A673 (cell line): ENCODE results near the gene ARAP3. TPM values are rescaled to one million over a fixed set of nuclear protein-coding genes. Genes with fewer than 3 reads are reported as not detected.

Experiments used
- BruUV-seq: library from RNA; stranded (reverse); fragments of 400-500 nt; replicated peaks from 2 replicates; lab custom pipeline; 2021; lab: Mats Ljungman, UMichigan
- CTCF ChIA-PET: fragments of 300-600 bp; sonication (Branson Sonifier 250); formaldehyde crosslinking; loops from one replicate; lab custom pipeline; 2022; ENCODE audit warnings: antibody characterized with exemption; lab: Charles Lee
- POLR2A ChIA-PET: fragments of 300-600 bp; sonication (Branson Sonifier 250); formaldehyde crosslinking; loops from one replicate; lab custom pipeline; 2022; ENCODE audit warnings: antibody characterized with exemption; ENCODE audit not compliant: low non-redundant PET; lab: Charles Lee
- DNase-seq: peaks from one replicate; pipeline ENCODE4 v3.0.0-alpha.2; 2015; ENCODE audit warnings: low spot score
- H3K27ac ChIP-seq: fragments of 200-600 bp; sonication (generic); 2 replicates; pipeline ENCODE4 v1.5.1; 2016; ENCODE audit warnings: mixed run types, low read depth, mild to moderate bottlenecking, mixed read lengths, antibody characterized with exemption, low read length; ENCODE audit not compliant: poor library complexity, severe bottlenecking
- H3K27me3 ChIP-seq: fragments of 200-600 bp; sonication (generic); replicated peaks from 2 replicates; pipeline ENCODE4 v1.6.1; 2017; ENCODE audit warnings: mixed run types, low read depth, mild to moderate bottlenecking, mixed read lengths, antibody characterized with exemption, low read length; ENCODE audit not compliant: insufficient read depth, poor library complexity
- H3K36me3 ChIP-seq: fragments of 200-600 bp; sonication (generic); 2 replicates; pipeline ENCODE4 v1.6.1; 2016; ENCODE audit warnings: mixed run types, mild to moderate bottlenecking, mixed read lengths, antibody characterized with exemption, low read length; ENCODE audit not compliant: insufficient read depth, poor library complexity, severe bottlenecking
- H3K4me1 ChIP-seq: fragments of 200-600 bp; sonication (generic); 2 replicates; pipeline ENCODE4 v1.6.1; 2017; ENCODE audit warnings: mixed run types, mild to moderate bottlenecking, mixed read lengths, antibody characterized with exemption, low read length; ENCODE audit not compliant: insufficient read depth, poor library complexity, severe bottlenecking
- H3K4me3 ChIP-seq: fragments of 200-600 bp; sonication (generic); 2 replicates; pipeline ENCODE4 v1.5.1; 2016; ENCODE audit warnings: low read depth, mixed run types, mild to moderate bottlenecking, mixed read lengths, low read length; ENCODE audit not compliant: poor library complexity, severe bottlenecking
- H3K9me3 ChIP-seq: fragments of 200-600 bp; sonication (generic); 2 replicates; pipeline ENCODE4 v1.6.1; 2016; ENCODE audit warnings: mixed run types, low read depth, mild to moderate bottlenecking, mixed read lengths, antibody characterized with exemption, low read length; ENCODE audit not compliant: poor library complexity, severe bottlenecking
- EZH2 ChIP-seq: fragments of 200-600 bp; sonication (generic); IDR thresholded peaks from 2 replicates; pipeline ENCODE4 v1.6.1; 2017; ENCODE audit warnings: borderline replicate concordance, low read depth, mild to moderate bottlenecking, mixed read lengths, antibody characterized with exemption, low read length; ENCODE audit not compliant: poor library complexity, severe bottlenecking
- intact Hi-C: fragments of 100-400 bp; cut with micrococcal nuclease; formaldehyde crosslinking; loops from one replicate; pipeline ENCODE4 v1.10.0; 2022; ENCODE audit not compliant: unreplicated experiment
- total RNA-seq: library from RNA; stranded (reverse); gene quantifications from 2 replicates; pipeline ENCODE4 v1.2.3, GENCODE V29; 2021
- TF ChIP-seq, protein P1 (sequence below): fragments of 300-800, 200-600 bp; sonication (generic); conservative IDR thresholded peaks from 2 replicates; pipeline ENCODE4 v1.5.1; 2017; ENCODE audit warnings: low read depth, mild to moderate bottlenecking, antibody characterized with exemption, low read length, moderate library complexity, mixed read lengths

Gene ARAP3
- total RNA-seq, 1 experiment from 2014 or later, result 4.1 TPM

DNA sequence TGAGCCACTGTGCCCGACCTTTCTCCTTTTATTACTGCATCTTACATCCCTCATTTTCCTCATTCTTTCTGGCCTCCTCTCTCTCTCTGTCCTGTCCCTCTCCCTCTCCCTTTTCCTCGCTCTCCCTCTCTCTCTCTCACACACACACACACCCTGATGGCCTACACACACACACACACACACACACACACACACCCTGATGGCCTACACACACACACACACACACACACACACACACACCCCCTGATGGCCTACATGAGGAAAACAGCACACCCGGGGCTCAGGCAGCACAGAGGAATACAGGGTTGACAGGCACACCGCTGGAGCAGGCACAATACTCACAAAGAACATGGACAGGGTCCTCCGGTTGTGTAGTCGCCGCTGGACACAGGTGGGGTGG, 27.0 kb downstream of the ARAP3 start:
- Histone ChIP-seq H3K27me3 (no peaks in the 10 kb centered on the region), H3K9me3 (no peaks in the 10 kb centered on the region), H3K4me1 (no peaks in the 10 kb centered on the region), H3K36me3 (no peaks in the 10 kb centered on the region), H3K4me3 (no peak overlapping the region), H3K27ac (no peak overlapping the region)
- no peak for TF ChIP-seq EZH2
- TF ChIP-seq, protein P1, sequence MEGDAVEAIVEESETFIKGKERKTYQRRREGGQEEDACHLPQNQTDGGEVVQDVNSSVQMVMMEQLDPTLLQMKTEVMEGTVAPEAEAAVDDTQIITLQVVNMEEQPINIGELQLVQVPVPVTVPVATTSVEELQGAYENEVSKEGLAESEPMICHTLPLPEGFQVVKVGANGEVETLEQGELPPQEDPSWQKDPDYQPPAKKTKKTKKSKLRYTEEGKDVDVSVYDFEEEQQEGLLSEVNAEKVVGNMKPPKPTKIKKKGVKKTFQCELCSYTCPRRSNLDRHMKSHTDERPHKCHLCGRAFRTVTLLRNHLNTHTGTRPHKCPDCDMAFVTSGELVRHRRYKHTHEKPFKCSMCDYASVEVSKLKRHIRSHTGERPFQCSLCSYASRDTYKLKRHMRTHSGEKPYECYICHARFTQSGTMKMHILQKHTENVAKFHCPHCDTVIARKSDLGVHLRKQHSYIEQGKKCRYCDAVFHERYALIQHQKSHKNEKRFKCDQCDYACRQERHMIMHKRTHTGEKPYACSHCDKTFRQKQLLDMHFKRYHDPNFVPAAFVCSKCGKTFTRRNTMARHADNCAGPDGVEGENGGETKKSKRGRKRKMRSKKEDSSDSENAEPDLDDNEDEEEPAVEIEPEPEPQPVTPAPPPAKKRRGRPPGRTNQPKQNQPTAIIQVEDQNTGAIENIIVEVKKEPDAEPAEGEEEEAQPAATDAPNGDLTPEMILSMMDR, result no peak
- CTCF ChIA-PET, result no interaction called here
- intact Hi-C loops, result no loop called here
- POLR2A ChIA-PET, result no interaction called here
- BruUV-seq, result no TSS peak
- DNase-seq, result no peak

DNA sequence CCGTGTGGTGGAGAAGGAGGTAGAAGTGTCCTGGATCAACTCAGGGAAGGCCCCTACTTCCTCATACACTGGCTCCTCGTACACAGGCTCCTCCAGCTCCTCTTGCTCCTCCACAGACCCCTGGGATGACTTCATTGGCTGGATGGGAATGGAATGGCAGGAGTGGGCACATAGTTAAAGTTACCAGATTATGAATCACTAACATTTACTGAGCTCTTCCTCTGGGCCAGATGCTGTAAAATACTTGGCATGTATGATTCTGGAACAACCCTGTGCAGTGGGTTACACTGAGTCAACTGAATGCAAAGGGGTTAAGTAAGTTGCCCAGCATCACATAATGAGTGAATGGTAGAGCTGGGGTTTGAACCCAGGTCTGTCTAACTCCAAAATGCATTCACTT, 27.7 kb downstream of the ARAP3 start:
- intact Hi-C loops, result no loop called here
- no peak for TF ChIP-seq EZH2
- TF ChIP-seq, protein P1, result no peak
- Histone ChIP-seq H3K36me3 (no peaks in the 10 kb centered on the region), H3K27me3 (no peaks in the 10 kb centered on the region), H3K4me1 (no peaks in the 10 kb centered on the region), H3K27ac (no peak overlapping the region), H3K9me3 (no peaks in the 10 kb centered on the region), H3K4me3 (no peak overlapping the region)
- no TSS peak for BruUV-seq
- POLR2A ChIA-PET, result interaction anchor here (0.6 kb wide), 1 partner anchor 261 kb away, joined by 5 read pairs; no protein-coding TSS in a partner anchor
- DNase-seq, result no peak
- CTCF ChIA-PET, result no interaction called here

DNA sequence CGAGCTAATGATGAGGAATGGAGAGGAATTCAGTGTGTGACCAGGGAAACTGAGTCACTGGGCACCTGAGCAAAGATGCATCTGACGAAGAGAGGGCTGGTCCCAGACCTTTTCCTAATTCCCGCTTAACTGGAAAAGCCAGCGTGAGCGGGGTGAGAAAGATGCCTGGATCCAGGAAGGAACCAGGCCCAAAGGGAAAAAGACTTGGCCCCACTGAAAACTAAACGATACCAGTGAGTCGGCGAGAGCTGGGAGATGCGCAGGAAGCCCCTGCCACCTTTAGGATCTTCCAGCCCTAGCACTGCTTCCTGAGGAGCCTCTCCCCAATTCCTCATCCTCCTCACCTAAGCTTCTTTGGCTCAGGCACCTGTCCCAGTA, 30.3 kb downstream of the ARAP3 start:
- Histone ChIP-seq H3K4me3 (peak overlapping the region; percentile 38), H3K36me3 (no peaks in the 10 kb centered on the region), H3K9me3 (no peaks in the 10 kb centered on the region), H3K27me3 (no peaks in the 10 kb centered on the region), H3K27ac (no peak overlapping the region), H3K4me1 (no peaks in the 10 kb centered on the region)
- TF ChIP-seq, protein P1, result no peak
- no peak for TF ChIP-seq EZH2
- intact Hi-C loops, result no loop called here
- no TSS peak for BruUV-seq
- CTCF ChIA-PET, result no interaction called here
- no peak for DNase-seq
- POLR2A ChIA-PET, result no interaction called here
